Smooth muscle cell (in vitro differentiated cells): Measurements from ENCODE around the gene EFHB. TPM values are rescaled to one million over a fixed set of nuclear protein-coding genes. Genes with fewer than 3 reads are reported as not detected.

Experiments used
- DNase-seq: peaks from one replicate; lab custom pipeline; 2025; ENCODE audit not compliant: unreplicated experiment; lab: John Stamatoyannopoulos, UW
- H2AFZ ChIP-seq: fragments of 200-600 bp; sonication (generic); 2 replicates; pipeline ENCODE4 v1.6.0; 2016; ENCODE audit warnings: antibody characterized with exemption, low read depth, mild to moderate bottlenecking
- H3F3A ChIP-seq: fragments of 200-600 bp; sonication (generic); 2 replicates; pipeline ENCODE4 v1.6.0; 2017; ENCODE audit warnings: antibody characterized with exemption, low read depth
- H3K27ac ChIP-seq: fragments of 200-600 bp; sonication (generic); 2 replicates; pipeline ENCODE4 v1.5.1; 2016; ENCODE audit warnings: low read depth, mild to moderate bottlenecking
- H3K27me3 ChIP-seq: fragments of 200-600 bp; sonication (generic); 2 replicates; pipeline ENCODE4 v1.6.1; 2016; ENCODE audit warnings: low read depth, mild to moderate bottlenecking
- H3K36me3 ChIP-seq: fragments of 200-600 bp; sonication (generic); 2 replicates; pipeline ENCODE4 v1.5.1; 2016; ENCODE audit warnings: low read depth
- H3K4me1 ChIP-seq: fragments of 200-600 bp; sonication (generic); 2 replicates; pipeline ENCODE4 v1.5.1; 2016; ENCODE audit warnings: low read depth
- H3K4me2 ChIP-seq: fragments of 200-600 bp; sonication (generic); 2 replicates; pipeline ENCODE4 v1.6.0; 2016; ENCODE audit warnings: mild to moderate bottlenecking
- H3K4me3 ChIP-seq: fragments of 200-600 bp; sonication (generic); 2 replicates; pipeline ENCODE4 v1.5.1; 2016; ENCODE audit warnings: mild to moderate bottlenecking
- H3K79me2 ChIP-seq: fragments of 200-600 bp; sonication (generic); 2 replicates; pipeline ENCODE4 v1.6.0; 2016; ENCODE audit warnings: low read depth, mild to moderate bottlenecking
- H3K9ac ChIP-seq: fragments of 200-600 bp; sonication (generic); 2 replicates; pipeline ENCODE4 v1.6.0; 2016; ENCODE audit warnings: low read depth
- H3K9me3 ChIP-seq: fragments of 200-600 bp; sonication (generic); replicated peaks from 2 replicates; pipeline ENCODE4 v1.5.1; 2016; ENCODE audit warnings: low read depth
- H4K20me1 ChIP-seq: fragments of 200-600 bp; sonication (generic); 2 replicates; pipeline ENCODE4 v1.6.0; 2016; ENCODE audit warnings: low read depth
- WGBS: methylation state at CpG from one replicate; pipeline ENCODE4 v1.1.7; 2016; ENCODE audit warnings: low lambda C conversion rate; 5-methylcytosine and 5-hydroxymethylcytosine counted together
- polyA plus RNA-seq: library from polyadenylated mRNA; unstranded; fragments of >200 nt; fragmentation: Nextera tagmentation; extraction: Ambion mirVana; gene quantifications from 2 replicates; pipeline ENCODE4 v1.2.1, GENCODE V29; 2016
- total RNA-seq: library from RNA; depleted of rRNA; stranded (reverse); fragments of >200 nt; gene quantifications from 2 replicates; pipeline ENCODE4 v1.2.3, GENCODE V29; 2014
- TF ChIP-seq, protein P1 (sequence below): fragments of 200-600 bp; sonication (generic); IDR thresholded peaks from 2 replicates; pipeline ENCODE4 v1.5.1; 2017; ENCODE audit warnings: borderline replicate concordance, mild to moderate bottlenecking, antibody characterized with exemption; ENCODE audit not compliant: insufficient read depth, poor library complexity, severe bottlenecking

The EFHB gene
- total and polyA plus RNA-seq, 2 experiments from 2014 or later, result 0.18 to 1.3 TPM

DNA sequence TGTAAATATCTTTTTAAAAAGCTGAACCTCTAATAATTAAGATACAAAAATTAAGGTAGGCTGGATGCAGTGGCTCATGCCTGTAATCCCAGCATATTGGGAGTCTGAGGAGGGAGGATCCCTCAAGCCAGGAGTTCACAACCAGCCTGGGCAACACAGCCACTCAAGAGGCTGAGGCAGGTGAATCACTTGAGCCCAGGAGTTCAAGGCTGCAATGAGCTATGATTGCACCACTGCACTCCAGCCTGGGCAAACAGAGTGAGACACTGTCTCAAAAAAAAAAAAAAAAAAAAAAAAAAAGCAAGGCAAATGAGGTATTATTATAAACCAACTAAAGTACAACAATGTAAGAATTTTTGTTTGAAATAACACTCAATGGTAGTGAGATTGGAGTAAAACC lies 47.6 kb downstream of the EFHB start:
- Histone ChIP-seq H3K9me3 (no peaks in the 10 kb centered on the region), H3K4me1 (peaks cover 6% of the 10 kb centered on the region), H3K27me3 (no peaks in the 10 kb centered on the region), H2AFZ (no peak overlapping the region), H3K27ac (no peak overlapping the region), H3K79me2 (no peaks in the 10 kb centered on the region), H3K4me2 (no peak overlapping the region), H3K36me3 (no peaks in the 10 kb centered on the region), H4K20me1 (no peaks in the 10 kb centered on the region), H3F3A (peaks cover 11% of the 10 kb centered on the region), H3K9ac (no peak overlapping the region), H3K4me3 (no peak overlapping the region)
- TF ChIP-seq, protein P1, sequence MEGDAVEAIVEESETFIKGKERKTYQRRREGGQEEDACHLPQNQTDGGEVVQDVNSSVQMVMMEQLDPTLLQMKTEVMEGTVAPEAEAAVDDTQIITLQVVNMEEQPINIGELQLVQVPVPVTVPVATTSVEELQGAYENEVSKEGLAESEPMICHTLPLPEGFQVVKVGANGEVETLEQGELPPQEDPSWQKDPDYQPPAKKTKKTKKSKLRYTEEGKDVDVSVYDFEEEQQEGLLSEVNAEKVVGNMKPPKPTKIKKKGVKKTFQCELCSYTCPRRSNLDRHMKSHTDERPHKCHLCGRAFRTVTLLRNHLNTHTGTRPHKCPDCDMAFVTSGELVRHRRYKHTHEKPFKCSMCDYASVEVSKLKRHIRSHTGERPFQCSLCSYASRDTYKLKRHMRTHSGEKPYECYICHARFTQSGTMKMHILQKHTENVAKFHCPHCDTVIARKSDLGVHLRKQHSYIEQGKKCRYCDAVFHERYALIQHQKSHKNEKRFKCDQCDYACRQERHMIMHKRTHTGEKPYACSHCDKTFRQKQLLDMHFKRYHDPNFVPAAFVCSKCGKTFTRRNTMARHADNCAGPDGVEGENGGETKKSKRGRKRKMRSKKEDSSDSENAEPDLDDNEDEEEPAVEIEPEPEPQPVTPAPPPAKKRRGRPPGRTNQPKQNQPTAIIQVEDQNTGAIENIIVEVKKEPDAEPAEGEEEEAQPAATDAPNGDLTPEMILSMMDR, result no peak
- no peak for DNase-seq

- H3K27me3 ChIP-seq, result no peaks in the 10 kb centered on the region
- no peaks in the 10 kb centered on the region for H3K79me2 ChIP-seq
- no peaks in the 10 kb centered on the region for H3K9me3 ChIP-seq
- TF ChIP-seq, protein P1, result peak; percentile 72
- WGBS, result 25% methylated on average over 5 of the region's 5 CpGs
- no peak overlapping the region for H3K9ac ChIP-seq
- peaks cover 6% of the 10 kb centered on the region for H3K4me1 ChIP-seq
- H2AFZ ChIP-seq, result no peak overlapping the region
- no peak for DNase-seq
- H3K4me3 ChIP-seq, result no peak overlapping the region
- H3K4me2 ChIP-seq, result no peak overlapping the region
- H3K27ac ChIP-seq, result no peak overlapping the region
- H4K20me1 ChIP-seq, result no peaks in the 10 kb centered on the region
- peaks cover 11% of the 10 kb centered on the region for H3F3A ChIP-seq
- H3K36me3 ChIP-seq, result no peaks in the 10 kb centered on the region
Measured at GRCh38 chr3:19885468-19885867, 48.5 kb downstream of the EFHB start.

DNA sequence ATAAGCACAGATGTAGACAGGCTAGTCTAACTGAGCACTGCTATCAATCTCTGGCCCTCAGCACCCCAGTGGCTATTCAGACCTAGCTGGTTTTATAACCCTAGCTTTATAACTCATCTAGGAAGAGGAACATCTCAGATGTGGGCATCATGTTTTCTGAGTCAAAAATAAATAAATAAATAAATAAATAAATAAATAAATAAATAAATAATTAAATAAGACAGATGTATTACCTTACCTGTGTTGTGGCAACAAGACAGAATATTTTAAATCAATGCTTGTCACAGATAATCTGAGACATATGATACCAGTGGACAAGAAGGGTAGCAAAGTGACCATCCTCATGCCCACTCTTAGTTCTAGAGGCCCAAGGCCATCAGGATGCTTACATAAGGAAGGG lies 52.2 kb downstream of the EFHB start:
- no peaks in the 10 kb centered on the region for H3K79me2 ChIP-seq
- no peak overlapping the region for H3K4me3 ChIP-seq
- H3K36me3 ChIP-seq, result no peaks in the 10 kb centered on the region
- TF ChIP-seq, protein P1, result no peak
- no peaks in the 10 kb centered on the region for H3K4me1 ChIP-seq
- H3K27me3 ChIP-seq, result no peaks in the 10 kb centered on the region
- no peak overlapping the region for H3K27ac ChIP-seq
- no peaks in the 10 kb centered on the region for H4K20me1 ChIP-seq
- no peaks in the 10 kb centered on the region for H3K9me3 ChIP-seq
- H2AFZ ChIP-seq, result no peak overlapping the region
- H3K4me2 ChIP-seq, result no peak overlapping the region
- no peak for DNase-seq
- H3K9ac ChIP-seq, result no peak overlapping the region
- no peaks in the 10 kb centered on the region for H3F3A ChIP-seq

DNA sequence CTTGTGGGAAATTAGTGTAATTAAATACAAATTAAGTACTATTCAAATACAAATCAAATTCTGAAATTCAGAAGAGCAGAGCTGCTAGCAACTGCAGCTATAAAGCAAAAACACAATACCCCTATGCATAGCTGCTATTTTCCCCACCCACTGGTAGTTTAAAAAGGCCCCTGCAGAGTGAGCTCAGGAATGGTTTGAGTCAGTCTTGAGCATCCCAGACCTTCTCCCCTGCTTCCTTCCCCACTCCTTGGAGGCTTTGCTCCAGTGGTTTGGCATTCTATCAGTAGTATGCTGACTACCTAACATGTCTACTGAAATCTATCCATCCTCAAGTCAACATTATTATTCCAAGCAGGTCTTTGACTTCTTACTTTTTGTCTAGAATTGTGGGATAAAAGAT lies 53.0 kb downstream of the EFHB start:
- Histone ChIP-seq H3K9ac (no peak overlapping the region), H4K20me1 (no peaks in the 10 kb centered on the region), H3K27ac (no peak overlapping the region), H3F3A (no peaks in the 10 kb centered on the region), H3K4me2 (no peak overlapping the region), H2AFZ (no peak overlapping the region), H3K27me3 (no peaks in the 10 kb centered on the region), H3K9me3 (no peaks in the 10 kb centered on the region), H3K4me1 (no peaks in the 10 kb centered on the region), H3K36me3 (no peaks in the 10 kb centered on the region), H3K79me2 (no peaks in the 10 kb centered on the region), H3K4me3 (no peak overlapping the region)
- TF ChIP-seq, protein P1, result no peak
- DNase-seq, result no peak
